ENCODE measurements around the gene GRK2. TPM values are rescaled to one million over a fixed set of nuclear protein-coding genes. Genes with fewer than 3 reads are reported as not detected.

The GRK2 gene
- total and polyA plus RNA-seq, 9 of the 15 experiments (the other 6 are each of a cell fraction or from before 2014, with no cell fraction given): 0.24 to 95.8 (median 56.5) TPM

DNA sequence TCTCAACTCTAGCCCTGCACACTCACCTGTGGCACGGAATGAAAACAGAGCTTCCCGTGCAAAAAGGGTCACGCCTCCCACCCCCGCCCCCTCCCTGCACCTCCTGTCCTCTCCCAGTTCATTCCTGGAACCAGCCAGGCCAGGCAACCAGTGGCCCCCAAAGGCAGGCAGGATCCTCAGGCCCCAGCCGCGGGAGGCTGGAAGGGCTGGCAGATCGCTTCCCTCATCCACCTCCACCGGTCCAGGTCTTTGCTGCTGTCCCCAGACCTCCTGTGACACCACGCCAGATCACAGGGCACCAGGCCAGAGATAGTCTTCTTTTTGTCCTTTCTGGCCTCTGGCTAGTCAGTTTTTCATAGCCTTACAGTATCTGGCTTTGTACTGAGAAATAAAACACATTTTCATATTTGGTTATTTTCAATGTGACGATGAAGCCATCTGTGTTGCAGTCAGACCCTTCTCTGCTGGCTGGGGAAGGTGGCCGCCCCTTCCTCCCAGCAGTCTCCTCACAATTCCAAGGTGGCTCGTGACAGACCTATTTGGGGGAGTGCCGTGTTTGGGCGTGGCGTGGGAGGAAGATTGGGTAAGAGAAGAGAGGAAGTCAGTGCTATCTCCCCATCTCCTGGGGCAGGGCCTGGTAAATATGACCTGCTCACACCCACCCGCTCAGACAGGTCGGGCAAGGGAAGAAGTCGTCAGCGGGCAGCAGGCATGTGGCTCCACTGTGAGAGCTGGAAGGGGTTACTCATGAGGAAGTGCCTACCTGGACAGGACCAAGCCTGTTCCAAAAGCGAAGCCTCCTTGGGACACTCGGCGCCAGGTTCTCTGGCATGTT is 46.1 kb downstream of the GRK2 start (continued):
- TF ChIP-seq, protein P1, sequence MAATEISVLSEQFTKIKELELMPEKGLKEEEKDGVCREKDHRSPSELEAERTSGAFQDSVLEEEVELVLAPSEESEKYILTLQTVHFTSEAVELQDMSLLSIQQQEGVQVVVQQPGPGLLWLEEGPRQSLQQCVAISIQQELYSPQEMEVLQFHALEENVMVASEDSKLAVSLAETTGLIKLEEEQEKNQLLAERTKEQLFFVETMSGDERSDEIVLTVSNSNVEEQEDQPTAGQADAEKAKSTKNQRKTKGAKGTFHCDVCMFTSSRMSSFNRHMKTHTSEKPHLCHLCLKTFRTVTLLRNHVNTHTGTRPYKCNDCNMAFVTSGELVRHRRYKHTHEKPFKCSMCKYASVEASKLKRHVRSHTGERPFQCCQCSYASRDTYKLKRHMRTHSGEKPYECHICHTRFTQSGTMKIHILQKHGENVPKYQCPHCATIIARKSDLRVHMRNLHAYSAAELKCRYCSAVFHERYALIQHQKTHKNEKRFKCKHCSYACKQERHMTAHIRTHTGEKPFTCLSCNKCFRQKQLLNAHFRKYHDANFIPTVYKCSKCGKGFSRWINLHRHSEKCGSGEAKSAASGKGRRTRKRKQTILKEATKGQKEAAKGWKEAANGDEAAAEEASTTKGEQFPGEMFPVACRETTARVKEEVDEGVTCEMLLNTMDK (IDR thresholded peaks at IDR 0.05; ENCODE audit: borderline replicate concordance, insufficient read depth, low read depth, low read length, poor library complexity, severe bottlenecking): no peak
- TF ChIP-seq, protein P2, sequence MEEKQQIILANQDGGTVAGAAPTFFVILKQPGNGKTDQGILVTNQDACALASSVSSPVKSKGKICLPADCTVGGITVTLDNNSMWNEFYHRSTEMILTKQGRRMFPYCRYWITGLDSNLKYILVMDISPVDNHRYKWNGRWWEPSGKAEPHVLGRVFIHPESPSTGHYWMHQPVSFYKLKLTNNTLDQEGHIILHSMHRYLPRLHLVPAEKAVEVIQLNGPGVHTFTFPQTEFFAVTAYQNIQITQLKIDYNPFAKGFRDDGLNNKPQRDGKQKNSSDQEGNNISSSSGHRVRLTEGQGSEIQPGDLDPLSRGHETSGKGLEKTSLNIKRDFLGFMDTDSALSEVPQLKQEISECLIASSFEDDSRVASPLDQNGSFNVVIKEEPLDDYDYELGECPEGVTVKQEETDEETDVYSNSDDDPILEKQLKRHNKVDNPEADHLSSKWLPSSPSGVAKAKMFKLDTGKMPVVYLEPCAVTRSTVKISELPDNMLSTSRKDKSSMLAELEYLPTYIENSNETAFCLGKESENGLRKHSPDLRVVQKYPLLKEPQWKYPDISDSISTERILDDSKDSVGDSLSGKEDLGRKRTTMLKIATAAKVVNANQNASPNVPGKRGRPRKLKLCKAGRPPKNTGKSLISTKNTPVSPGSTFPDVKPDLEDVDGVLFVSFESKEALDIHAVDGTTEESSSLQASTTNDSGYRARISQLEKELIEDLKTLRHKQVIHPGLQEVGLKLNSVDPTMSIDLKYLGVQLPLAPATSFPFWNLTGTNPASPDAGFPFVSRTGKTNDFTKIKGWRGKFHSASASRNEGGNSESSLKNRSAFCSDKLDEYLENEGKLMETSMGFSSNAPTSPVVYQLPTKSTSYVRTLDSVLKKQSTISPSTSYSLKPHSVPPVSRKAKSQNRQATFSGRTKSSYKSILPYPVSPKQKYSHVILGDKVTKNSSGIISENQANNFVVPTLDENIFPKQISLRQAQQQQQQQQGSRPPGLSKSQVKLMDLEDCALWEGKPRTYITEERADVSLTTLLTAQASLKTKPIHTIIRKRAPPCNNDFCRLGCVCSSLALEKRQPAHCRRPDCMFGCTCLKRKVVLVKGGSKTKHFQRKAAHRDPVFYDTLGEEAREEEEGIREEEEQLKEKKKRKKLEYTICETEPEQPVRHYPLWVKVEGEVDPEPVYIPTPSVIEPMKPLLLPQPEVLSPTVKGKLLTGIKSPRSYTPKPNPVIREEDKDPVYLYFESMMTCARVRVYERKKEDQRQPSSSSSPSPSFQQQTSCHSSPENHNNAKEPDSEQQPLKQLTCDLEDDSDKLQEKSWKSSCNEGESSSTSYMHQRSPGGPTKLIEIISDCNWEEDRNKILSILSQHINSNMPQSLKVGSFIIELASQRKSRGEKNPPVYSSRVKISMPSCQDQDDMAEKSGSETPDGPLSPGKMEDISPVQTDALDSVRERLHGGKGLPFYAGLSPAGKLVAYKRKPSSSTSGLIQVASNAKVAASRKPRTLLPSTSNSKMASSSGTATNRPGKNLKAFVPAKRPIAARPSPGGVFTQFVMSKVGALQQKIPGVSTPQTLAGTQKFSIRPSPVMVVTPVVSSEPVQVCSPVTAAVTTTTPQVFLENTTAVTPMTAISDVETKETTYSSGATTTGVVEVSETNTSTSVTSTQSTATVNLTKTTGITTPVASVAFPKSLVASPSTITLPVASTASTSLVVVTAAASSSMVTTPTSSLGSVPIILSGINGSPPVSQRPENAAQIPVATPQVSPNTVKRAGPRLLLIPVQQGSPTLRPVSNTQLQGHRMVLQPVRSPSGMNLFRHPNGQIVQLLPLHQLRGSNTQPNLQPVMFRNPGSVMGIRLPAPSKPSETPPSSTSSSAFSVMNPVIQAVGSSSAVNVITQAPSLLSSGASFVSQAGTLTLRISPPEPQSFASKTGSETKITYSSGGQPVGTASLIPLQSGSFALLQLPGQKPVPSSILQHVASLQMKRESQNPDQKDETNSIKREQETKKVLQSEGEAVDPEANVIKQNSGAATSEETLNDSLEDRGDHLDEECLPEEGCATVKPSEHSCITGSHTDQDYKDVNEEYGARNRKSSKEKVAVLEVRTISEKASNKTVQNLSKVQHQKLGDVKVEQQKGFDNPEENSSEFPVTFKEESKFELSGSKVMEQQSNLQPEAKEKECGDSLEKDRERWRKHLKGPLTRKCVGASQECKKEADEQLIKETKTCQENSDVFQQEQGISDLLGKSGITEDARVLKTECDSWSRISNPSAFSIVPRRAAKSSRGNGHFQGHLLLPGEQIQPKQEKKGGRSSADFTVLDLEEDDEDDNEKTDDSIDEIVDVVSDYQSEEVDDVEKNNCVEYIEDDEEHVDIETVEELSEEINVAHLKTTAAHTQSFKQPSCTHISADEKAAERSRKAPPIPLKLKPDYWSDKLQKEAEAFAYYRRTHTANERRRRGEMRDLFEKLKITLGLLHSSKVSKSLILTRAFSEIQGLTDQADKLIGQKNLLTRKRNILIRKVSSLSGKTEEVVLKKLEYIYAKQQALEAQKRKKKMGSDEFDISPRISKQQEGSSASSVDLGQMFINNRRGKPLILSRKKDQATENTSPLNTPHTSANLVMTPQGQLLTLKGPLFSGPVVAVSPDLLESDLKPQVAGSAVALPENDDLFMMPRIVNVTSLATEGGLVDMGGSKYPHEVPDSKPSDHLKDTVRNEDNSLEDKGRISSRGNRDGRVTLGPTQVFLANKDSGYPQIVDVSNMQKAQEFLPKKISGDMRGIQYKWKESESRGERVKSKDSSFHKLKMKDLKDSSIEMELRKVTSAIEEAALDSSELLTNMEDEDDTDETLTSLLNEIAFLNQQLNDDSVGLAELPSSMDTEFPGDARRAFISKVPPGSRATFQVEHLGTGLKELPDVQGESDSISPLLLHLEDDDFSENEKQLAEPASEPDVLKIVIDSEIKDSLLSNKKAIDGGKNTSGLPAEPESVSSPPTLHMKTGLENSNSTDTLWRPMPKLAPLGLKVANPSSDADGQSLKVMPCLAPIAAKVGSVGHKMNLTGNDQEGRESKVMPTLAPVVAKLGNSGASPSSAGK (IDR thresholded peaks at IDR 0.05): peak; percentile 72
- TF ChIP-seq NEUROD1 (IDR thresholded peaks at IDR 0.05; ENCODE audit: borderline replicate concordance, low read depth, low read length, partially characterized antibody) (no peak), ZEB2 (IDR thresholded peaks at IDR 0.05) (peak; percentile 82), E2F3 (CRISPR knock-in tag; IDR thresholded peaks at IDR 0.05) (no peak), ZNF143 (CRISPR knock-in tag; IDR thresholded peaks at IDR 0.05) (no peak), ZNF311 (CRISPR knock-in tag; IDR thresholded peaks at IDR 0.05) (no peak)
- TF ChIP-seq, protein P3, sequence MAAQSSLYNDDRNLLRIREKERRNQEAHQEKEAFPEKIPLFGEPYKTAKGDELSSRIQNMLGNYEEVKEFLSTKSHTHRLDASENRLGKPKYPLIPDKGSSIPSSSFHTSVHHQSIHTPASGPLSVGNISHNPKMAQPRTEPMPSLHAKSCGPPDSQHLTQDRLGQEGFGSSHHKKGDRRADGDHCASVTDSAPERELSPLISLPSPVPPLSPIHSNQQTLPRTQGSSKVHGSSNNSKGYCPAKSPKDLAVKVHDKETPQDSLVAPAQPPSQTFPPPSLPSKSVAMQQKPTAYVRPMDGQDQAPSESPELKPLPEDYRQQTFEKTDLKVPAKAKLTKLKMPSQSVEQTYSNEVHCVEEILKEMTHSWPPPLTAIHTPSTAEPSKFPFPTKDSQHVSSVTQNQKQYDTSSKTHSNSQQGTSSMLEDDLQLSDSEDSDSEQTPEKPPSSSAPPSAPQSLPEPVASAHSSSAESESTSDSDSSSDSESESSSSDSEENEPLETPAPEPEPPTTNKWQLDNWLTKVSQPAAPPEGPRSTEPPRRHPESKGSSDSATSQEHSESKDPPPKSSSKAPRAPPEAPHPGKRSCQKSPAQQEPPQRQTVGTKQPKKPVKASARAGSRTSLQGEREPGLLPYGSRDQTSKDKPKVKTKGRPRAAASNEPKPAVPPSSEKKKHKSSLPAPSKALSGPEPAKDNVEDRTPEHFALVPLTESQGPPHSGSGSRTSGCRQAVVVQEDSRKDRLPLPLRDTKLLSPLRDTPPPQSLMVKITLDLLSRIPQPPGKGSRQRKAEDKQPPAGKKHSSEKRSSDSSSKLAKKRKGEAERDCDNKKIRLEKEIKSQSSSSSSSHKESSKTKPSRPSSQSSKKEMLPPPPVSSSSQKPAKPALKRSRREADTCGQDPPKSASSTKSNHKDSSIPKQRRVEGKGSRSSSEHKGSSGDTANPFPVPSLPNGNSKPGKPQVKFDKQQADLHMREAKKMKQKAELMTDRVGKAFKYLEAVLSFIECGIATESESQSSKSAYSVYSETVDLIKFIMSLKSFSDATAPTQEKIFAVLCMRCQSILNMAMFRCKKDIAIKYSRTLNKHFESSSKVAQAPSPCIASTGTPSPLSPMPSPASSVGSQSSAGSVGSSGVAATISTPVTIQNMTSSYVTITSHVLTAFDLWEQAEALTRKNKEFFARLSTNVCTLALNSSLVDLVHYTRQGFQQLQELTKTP (IDR thresholded peaks at IDR 0.05; ENCODE audit: low read depth in 1 of 2, partially characterized antibody in 2 of 2): peak; percentile 33 to 53

Measured in K562 (cell line).